Embryonic facial prominence (tissue), 1 donor: ENCODE measurements around the gene NHERF2.

Experiments used
- DNase-seq: peaks from one replicate; pipeline ENCODE4 v3.0.0-alpha.2; 2016; ENCODE audit errors: extremely low spot score

NHERF2 gene

DNA sequence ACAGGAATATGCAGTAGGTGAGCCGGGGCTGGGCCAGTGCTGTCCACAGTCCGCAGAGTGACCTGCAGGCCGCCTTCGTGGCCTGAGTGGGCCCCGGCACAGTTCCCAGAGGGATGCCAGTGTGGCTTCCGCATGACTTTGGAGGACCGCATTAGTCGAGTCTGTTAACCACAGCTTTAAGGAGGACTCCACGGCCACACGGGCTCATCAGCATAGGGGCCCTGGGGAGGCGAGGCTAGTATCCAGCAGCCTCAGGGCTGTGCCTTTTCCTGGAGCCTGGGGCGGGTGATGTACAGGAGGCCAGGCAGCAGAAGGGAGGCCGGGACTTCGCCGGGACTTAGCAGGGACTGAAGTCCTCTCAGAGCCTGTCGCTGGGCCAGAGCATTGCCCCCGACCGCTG lies 34.3 kb downstream of the NHERF2 start:
- DNase-seq = no peak

DNA sequence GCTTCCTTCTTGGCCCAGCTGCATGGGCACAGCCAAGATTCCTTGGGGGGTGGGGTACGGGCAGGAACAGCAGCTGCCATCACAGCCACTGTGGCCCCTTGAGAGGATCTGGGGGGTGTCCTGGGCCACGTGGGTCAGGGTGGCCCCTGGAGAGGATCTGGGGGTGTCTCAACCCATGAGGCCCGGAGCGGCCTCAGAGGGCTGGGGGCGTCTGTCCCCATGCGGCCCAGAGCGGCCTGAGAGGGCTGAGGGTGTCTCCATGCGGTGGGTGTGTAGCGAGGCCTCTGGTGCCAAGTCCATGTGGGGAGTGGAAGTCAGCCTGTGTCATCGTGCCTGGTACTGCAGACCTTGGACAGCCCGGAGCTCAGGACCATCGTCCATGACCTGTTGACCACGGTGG lies 34.8 kb downstream of the NHERF2 start:
- no peak for DNase-seq

DNA sequence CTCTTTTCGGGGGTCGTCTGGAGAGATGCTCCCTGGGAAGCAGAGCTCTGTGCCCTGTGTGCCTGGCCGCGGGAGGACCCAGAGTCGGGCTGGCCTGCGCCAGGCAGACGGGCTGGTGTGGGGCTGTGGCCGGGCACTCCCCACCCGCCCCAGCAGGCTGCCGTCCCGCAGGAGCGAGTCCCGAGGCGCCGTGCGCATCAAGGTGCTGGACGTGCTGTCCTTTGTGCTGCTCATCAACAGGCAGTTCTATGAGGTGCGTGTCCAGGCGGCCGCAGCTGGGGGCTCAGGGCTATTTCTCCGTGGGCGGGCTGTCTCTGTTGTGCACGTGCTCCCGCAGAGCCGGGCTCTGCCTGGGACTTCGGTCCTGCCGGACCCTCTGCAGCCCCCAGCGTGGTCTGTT lies 36.1 kb downstream of the NHERF2 start:
- no peak for DNase-seq

DNA sequence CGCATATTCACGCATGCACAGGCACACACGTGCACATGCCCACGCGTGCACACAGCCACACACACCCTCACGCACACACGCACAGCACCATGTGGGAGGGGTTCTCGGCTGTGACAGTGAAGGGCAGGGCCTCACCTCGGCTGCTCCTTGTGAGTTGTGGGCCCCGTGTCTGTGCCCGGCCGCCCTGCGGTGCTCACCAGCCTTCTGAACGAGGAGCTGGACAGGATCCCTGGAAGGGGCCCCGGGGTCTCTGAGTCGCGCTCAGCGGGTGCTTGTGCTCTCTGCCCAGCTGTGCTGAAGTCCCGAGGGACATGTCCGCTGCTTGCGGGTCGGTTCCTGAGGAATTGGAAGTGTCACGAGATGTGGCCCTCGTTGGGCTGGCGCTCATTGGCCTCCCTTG lies 37.2 kb downstream of the NHERF2 start:
- DNase-seq = no peak

DNA sequence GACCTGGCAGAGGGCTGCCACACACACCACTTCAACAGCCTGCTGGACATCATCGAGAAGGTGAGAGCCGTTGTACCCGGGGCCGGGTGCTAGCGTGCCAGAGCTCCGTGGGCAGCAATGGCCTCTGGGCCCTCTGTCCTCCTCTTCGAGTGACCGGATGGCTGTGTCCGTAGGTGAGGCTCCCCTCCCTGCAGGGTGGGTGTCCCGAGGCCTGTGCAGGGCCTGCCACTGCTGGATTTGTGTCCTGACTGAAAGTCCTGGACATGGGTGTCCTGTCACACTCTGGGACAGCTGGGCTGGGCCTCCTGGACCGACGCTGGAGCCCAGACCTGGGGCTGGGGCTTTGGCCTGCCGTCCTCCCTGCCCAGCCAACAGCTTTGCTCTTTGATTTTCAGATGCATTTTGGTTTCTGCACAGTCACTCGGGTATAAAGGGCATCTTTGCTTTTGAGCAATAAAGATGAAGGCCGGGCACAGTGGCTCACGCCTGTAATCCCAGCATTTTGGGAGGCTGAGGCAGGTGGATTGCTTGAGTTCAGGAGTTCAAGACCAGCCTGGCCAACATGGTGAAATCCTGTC lies 37.8 kb downstream of the NHERF2 start:
- no peak for DNase-seq

DNA sequence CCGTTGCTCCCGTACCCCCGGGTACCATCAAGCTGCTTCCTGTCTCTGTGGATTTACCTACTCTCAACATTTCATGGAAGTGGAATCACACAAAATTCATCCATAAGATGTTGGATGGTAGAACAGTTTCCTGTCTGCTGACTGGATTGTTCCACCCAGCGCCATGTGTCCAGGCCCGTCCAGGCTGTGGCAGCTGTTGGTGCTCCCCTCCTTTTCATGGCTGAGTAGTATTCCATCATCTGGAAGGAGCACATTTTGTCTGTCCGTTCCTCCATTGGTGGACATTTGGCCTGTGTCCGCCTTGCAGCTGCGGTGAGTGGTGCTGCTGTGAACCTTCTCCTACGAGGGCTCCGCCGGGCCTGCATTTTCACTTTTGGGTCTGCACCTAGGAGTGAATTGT lies 39.4 kb downstream of the NHERF2 start:
- DNase-seq = no peak

DNA sequence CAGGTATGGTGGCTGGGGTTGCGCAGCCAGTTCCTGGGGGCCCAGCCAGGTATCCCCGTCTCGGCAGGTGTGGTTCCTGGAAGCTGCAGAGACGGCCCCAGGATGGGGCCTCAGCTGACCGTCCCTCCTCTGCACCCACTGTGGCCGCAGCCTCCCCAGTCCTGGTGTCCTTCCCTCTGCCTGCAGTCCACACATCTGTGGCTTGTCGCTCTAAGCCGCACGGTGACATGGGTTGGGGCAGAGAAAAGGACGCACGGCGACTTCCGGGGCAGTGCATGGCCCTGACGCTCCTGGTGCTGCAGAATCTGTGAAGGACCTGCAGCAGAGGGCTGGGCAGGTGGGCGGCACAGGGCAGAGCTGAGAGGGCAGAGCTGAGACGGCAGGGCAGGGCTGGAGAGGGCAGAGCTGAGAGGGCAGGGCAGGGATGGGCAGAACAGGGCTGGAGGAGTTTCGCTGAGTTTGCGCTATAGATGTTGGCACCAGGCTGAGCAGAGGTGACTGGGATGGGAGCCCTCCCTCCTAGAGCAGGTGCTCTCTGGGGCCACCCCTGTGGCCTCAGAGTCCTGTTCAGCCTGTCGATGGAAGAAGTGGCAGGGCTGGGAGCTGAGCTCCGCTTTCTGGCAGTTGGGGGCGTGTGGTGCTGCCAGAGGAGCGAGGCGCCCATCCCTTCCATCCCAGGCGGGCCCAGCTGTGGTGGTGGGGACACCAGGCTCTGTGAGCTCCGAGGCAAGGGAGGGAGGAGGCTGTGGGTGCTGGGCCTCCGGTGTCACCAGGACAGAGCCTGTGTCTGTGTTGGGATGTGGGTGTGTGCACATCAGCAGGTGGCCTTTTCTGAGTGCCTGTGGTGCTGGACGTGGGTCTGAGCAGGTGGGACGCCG lies 44.1 kb downstream of the NHERF2 start:
- DNase-seq = no peak

DNA sequence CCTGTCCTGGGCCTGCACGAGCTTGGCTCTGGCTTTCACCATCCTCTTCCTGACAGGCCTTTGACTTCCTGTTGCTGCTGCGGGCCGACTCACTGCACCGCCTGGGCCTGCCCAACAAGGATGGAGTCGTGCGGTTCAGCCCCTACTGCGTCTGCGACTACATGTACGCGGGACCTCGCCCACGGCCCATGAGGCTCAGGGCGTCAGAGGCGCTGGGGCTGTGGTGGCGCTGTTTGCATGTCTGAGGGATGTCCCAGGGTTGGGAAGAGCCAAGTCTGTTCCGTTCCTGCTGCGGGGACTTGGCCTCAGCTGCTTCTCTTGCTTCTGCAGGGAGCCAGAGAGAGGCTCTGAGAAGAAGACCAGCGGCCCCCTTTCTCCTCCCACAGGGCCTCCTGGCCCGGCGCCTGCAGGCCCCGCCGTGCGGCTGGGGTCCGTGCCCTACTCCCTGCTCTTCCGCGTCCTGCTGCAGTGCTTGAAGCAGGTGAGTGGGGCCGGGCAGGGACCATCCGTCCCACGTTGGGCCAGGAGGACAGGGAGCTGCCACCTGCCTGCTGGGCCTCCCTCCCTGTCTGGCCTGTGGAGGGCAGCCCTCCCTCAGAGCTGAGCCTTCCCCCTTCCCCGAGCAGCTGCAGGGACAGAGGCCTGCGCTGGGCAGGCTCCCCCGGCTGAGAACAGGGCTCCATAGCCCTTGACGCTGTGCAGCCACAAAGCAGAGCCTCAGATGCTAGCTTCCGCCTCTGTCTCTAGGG lies 44.9 kb downstream of the NHERF2 start:
- no peak for DNase-seq

DNA sequence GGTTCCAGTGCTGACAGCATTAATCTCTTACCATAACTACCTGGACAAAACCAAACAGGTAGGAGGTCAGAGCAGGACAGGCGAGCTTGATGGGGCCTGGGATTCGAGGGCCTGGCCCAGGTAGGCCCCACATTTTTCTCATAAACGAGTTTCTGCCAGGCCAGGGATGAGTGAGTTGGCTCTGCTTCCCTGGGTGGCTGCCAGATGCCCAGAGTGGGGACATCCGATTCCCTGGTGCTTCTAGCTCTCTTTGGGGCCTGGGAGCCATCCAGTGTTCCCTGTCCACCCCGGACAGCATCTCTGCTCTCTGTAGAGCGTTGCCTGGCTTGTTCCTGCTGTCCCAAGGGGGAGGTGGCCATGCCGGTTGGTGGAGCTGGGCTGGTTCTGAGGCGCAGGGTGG lies 46.2 kb downstream of the NHERF2 start:
- no peak for DNase-seq

DNA sequence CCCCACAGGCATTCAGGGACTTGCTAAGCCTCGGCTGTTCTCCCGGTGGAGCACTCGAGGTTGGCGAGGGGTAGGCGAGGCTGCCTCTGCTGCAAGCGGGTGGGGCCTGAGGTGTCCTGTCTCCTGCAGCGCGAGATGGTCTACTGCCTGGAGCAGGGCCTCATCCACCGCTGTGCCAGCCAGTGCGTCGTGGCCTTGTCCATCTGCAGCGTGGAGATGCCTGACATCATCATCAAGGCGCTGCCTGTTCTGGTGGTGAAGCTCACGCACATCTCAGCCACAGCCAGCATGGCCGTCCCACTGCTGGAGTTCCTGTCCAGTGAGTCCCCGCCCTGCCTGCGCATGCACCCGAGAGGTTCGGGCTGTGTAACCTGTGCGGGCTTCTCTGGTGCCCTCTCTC lies 47.4 kb downstream of the NHERF2 start:
- DNase-seq = no peak

DNA sequence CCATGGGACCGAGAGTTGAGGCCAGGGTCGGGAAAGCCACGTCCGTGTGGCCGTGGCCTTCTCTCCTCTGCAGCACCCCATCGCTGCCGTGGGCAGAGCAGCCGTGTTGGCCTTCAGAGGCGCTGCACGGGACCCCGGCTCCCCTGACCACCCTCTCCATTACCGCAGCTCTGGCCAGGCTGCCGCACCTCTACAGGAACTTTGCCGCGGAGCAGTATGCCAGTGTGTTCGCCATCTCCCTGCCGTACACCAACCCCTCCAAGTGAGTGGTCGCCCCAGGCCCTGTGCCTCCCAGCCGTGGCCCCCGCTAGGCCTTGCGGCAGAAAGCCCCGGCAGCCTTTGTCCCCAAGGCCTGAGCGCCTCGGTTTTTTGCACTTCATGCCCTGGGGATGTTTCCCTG lies 48.9 kb downstream of the NHERF2 start:
- DNase-seq = no peak

DNA sequence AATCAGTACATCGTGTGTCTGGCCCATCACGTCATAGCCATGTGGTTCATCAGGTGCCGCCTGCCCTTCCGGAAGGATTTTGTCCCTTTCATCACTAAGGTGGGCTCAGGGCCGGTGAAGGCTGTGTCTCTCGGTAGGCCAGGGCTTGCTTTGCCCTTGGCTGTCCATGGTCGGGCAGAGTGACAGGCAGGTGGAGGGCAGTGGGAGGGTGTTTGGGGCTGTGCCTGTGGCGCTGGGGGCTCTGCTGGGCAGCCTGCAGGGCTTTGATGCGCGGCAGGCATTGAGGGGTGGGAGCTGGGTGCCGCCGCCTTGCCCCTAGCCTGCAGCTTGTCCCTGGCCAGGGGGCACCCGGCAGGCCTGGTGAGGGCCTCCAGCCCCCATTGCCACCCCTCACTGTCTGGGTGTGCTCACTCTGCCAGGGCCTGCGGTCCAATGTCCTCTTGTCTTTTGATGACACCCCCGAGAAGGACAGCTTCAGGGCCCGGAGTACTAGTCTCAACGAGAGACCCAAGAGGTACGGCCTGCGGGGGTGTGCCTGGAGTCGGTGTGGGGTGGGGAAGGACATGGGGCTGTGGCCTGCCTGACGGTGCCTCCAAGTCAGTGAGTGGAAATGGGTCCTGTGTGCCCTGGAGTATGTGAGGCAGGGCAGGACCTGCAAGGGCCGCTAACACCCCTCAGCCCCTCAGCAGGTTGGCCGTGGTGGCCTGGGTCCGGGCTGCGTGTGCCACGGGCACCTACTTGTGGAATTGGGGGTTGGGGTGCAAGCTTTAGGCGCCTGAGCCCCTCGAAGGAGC lies 49.6 kb downstream of the NHERF2 start:
- no peak for DNase-seq

DNA sequence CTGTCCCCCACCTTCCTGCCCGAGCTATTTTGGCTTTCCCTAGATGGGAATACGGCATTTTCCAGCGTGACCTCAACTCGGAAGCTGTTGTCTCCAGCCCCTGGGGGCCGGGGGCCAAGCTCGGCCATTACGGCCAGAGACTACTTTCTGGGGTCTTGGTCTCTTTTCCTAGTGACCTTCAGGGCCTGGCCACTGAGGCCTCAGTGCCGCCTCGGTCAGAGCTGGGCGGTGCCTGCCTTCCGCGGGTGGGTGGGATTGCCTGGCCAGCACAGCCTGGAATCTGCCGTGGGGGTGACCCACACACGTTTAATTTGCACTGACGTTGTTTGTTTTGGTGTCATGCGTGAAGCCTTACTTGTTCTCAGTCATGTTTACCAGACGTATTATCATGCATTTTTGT lies 50.3 kb downstream of the NHERF2 start:
- DNase-seq = no peak

DNA sequence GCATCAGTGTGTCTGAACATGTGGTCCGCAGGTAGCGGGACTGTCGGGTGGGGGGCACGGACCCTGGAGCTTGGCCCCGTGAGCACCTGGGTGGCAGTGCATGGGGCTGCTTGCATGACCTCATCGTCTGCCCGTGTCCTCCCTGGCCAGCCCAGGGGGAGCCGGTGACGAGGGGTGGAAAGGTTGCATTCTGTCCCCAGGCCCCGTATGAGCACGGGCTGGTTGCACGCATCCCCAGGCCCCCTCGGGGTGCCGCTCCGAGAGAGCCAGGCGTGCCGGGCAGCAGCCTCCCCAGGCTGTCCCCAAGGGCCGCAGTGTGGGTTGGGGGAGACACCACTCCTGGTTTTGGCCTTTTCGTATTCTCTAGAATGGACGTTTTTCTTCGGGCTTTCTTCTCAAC lies 51.0 kb downstream of the NHERF2 start:
- DNase-seq = no peak

DNA sequence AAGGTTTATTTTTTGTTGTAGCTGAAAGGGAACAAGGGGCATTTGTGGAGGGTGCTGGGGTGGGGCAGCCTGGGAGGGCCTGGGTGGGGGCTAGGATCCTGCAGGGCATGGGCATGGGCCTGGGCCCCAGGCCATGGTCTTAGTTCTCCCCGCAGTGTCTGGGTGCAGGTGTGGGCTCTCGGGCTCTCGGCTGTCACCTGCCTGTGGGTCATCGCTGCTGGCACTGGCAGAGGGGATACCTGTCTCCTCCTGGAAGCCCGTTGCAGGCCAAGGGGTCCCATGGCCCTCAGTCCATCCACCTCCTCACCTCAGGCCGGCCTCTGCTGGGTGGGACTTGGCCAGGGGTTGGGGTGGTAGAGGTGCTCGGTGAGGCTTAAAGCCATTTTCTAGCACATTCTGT lies 51.4 kb downstream of the NHERF2 start:
- no peak for DNase-seq

DNA sequence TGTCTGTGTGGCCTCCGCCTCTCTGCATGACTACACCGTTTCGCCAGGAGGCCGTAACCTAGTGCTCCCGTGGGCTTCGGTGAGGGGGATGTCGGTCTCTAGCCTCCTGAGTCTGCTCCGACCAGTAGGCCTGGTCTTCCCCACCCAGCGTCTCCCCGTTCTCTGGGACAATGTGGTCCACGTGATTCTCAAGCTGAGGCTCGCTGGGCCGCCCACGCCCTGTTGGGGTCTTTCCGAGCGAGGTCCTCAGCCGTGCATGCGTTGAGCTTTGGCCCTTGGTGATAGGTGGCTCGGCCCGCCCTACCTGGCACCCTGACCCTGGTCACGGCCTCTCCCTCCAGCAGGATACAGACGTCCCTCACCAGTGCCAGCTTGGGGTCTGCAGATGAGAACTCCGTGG lies 52.0 kb downstream of the NHERF2 start:
- no peak for DNase-seq

DNA sequence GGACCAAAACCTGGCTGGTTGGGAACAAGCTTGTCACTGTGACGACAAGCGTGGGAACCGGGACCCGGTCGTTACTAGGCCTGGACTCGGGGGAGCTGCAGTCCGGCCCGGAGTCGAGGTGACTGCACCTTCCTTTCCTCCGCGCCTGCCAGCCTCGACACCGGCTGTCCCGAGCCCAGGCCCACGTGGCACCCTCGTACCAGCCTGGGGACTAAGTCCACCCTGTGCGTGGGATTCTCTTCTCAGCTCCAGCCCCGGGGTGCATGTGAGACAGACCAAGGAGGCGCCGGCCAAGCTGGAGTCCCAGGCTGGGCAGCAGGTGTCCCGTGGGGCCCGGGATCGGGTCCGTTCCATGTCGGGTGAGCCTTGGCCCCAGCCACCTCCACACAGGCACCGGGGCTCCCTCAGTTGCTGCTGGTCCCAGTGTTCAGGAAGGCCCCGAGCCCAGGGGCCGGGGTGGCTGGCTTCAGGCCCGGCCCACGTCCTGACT lies 52.7 kb downstream of the NHERF2 start:
- DNase-seq = no peak

DNA sequence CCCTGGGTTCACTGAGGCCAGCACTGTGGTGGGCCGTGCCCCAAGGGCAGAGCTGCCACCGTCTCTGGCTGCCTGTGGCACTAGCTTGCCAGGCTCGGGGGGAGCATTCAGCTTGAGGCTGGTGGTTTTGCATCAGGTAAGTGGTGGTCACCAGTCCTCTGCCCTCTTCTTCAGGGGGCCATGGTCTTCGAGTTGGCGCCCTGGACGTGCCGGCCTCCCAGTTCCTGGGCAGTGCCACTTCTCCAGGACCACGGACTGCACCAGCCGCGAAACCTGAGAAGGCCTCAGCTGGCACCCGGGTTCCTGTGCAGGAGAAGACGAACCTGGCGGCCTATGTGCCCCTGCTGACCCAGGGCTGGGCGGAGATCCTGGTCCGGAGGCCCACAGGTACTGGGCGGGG lies 53.3 kb downstream of the NHERF2 start:
- no peak for DNase-seq

DNA sequence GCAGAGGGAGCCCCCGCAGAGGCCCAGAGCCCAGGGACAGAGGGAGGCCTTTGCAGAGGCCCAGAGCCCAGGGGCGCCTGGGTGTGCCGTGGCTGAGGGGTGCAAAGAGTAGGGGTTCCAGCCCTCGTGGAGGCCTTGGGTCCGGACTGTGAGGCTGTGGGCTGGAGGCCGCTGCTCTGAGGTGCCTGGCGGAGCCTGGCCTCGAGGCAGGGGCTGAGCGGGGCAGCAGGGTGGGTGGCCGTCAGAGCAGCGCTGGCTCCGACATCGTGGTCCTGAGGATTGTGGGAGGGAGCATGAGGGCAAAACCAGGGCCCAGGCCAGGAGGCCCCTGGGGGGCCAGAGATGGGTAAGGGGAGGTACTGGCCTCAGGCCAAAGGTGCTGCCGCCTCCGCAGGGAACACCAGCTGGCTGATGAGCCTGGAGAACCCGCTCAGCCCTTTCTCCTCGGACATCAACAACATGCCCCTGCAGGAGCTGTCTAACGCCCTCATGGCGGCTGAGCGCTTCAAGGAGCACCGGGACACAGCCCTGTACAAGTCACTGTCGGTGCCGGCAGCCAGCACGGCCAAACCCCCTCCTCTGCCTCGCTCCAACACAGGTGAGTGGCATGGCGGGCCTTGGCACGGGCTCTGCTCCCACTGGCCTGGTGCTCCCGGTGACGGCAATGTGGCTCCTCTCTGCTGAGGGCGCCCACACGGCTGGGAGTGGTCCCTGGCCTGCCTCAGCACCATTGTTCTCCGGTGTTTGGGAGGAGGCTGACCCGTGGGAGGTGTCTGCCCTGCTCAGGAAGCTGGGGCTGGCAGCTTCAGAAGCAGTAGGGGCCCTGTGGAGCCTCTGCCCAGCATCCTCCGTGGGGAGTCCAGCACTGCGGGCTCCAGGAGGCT lies 54.7 kb downstream of the NHERF2 start:
- DNase-seq = no peak

DNA sequence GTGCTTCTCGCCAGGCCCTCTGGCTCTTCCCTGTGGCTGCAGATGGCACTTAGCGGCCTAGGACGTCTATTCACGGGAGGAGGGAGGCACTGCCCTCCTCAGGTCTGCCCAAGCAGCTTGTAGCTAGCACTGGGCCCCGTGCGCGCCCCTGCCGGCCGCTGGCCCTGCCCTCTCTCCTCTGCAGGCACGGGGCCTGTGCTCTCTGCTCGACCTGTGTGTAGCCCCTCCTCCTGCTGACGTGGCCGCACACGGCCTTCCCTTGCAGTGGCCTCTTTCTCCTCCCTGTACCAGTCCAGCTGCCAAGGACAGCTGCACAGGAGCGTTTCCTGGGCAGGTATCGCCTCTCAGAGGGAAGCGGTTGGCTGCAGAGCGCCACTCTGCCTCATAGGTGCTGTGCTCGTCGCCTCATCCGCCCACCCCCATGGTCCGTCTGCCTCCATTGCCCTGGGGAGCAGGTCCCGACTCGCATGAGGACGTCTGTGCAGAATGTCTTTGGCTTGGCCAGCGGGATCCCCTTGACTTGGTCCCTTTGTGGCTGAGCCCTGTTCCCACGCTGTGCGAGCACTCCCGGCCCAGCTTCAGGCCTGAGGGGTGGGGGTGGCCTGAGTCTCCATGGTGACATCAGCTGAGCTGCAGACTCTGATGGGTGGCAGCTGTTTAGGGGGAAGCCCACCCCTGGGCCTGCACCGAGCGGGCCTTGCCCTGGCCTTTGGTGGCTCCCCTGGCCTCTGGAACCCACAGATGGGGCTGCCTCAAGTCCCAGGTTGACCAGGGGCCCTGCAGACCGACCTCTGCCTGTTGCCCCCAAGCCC lies 55.7 kb downstream of the NHERF2 start:
- DNase-seq = no peak
